GM19395 (cell line): ENCODE measurements around the gene ARHGAP6.
A peak's percentile ranks its signal among the peaks of the same experiment; 100 is the strongest.
"Not testable (repeated sequence)": the region's sequence is repeated elsewhere in the genome, so short reads cannot be mapped to it uniquely, and the experiment has no call there.

Source experiments
- ATAC-seq: cut with Tn5 transposase; IDR thresholded peaks from one replicate; pipeline ENCODE4 v1.9.1; 2021; ENCODE audit warnings: mild to moderate bottlenecking, moderate library complexity; ENCODE audit not compliant: unreplicated experiment

ARHGAP6 gene

DNA sequence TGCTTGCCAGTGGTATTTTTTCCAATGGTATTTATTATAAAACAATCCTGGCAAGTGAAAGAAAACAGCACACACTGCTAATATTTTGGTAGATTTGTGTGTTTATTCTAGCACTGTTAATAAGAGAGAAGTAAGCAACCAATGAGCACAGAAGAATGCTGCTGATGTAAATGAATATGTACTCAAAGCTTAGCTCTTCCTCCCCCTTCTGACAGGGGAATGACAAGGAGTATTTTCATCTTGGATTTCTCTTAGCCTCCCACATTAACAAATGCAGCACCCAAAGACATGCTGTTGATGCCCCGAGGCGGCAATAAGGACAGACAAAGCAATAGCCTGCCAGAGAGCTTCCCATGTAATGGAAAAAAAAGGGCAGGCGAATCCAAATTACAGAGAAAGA, 18.6 kb downstream of the ARHGAP6 start:
- ATAC-seq: no peak

DNA sequence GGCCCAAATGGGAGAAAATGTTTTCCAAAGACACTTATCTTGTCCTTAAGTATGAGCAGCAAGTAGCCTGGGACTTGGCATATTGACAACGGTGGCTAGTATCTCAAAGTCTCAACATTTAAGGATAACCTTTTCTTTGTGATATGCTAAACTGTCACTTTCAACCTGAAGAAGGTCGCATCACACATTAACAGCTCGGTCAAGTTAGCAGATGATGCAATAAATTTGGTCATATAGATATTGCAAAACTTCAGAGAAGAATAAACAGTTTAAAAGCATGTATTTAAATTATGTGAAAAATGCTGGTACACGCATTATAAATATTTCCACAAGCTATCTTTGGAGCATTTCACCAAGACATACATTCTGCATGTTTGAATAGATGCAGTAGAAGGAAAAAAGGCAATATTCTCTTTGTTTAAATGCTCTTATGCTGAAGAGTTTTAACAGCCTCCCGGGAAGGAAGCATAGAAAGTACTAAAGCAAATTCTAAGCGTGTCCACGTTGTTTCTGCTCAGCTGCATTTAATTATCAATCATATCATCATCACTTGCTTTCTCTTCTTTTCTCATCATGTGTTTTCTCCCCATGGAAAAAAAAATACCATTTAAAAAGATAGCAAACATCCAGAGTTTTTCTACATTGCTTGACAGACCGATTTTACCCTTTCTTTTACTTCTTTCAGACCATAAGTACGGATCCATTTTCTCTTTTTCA, 24.2 kb downstream of the ARHGAP6 start:
- ATAC-seq: no peak

- ATAC-seq: no peak
Measured at GRCh38 chrX:11640089-11640488, 25.6 kb downstream of the ARHGAP6 start.

DNA sequence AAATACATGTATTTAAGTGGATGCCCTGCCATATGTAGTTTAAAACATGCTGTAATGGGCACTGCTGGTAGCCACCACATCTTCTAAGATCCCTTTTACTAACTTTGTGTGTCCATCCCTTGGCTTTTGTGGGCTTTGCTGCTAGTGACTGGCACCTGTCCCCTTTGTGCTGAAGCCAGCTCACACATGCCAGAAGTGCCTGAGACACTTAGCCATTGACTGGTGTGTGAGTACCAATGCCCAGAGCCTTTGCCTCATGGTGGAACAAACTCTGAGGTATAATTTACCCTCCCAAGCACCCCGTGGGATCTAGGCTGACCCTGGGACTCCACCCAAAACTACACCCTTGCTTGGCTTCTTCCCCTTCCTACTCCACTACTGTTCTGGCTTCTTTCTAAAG, 33.0 kb downstream of the ARHGAP6 start:
- ATAC-seq: no peak

- ATAC-seq: peak; percentile 86
Measured at GRCh38 chrX:11629593-11630211, 36.0 kb downstream of the ARHGAP6 start.

DNA sequence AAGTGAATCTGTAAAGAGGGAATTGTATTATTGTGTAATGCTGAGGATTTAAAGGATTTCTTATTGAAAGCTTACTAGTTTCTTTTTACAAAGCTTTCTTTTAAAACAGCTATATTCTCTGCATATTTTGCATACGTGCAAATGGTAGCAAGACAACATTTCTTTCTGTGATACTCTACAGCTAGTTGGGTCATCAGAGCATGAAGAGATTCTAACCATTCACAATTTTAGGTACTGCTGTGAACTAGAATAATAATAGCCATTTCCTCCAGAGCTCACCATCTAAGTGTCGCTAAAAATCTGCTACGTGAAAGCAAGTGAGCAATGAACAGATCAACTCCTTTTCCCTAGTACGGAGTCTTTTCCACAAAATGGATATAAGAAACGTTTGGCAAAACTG, 37.3 kb downstream of the ARHGAP6 start:
- no peak for ATAC-seq

- no peak for ATAC-seq
Measured at GRCh38 chrX:11626351-11626750, 39.4 kb downstream of the ARHGAP6 start.

GRCh38 chrX:11619441-11619840, 46.3 kb downstream of the ARHGAP6 start:
- no peak for ATAC-seq

DNA sequence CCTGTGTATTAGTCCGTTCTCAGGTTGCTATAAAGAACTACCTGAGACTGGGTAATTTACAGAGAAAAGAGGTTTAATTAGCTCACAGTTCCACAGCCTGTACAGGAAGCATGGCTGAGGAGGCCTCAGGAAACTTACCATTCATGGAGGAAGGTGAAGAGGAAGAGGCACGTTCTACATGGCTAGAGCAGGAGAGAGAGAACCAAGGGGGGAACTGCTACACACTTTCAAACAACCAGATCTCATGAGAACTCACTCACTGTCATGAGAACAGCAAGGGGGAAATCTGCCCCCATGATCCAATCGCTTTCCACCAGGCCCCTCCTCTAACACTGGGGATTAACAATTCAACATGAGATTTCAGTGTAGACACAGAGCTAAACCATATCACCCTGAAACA, 51.5 kb downstream of the ARHGAP6 start:
- not testable (repeated sequence) for ATAC-seq

DNA sequence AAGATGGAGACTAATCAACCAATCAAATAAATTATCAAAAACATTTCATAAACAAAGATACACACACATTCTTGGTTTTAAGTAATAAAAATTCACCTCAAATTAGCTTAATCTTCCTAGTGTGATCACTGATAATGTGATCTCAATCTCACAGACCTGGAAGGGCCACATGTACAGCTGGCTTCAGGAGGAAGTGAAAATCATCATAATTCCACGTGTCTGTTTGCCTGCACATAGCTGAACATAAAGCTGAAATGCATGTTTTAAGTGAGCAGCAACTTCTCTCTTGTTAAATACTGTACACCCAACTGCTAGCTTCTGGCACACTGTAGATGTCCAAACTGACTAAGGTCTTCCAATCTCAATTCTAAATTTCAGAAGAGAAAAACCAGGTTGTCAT, 53.8 kb downstream of the ARHGAP6 start:
- ATAC-seq: no peak

- ATAC-seq: no peak
Measured at GRCh38 chrX:11611161-11611560, 54.6 kb downstream of the ARHGAP6 start.

DNA sequence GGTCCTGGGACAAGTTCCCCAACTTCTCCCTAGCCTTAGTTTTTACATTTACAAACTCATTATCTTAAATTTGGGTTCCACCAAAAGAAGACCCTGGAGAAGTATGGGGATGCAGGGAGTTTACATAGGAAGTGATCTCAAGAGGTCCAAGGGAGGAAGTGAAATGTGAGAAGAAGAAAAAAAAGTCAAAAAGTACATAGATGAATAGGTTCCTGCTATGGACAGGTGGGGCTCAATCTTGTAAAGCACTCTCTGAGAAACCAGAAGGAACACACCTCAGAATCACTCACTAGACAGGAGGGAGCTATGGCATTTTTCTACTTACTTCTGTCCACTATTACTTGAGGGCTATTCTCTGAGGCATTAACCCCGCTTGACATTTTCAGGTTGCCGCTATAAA, 56.6 kb downstream of the ARHGAP6 start:
- peak; percentile 70 for ATAC-seq

DNA sequence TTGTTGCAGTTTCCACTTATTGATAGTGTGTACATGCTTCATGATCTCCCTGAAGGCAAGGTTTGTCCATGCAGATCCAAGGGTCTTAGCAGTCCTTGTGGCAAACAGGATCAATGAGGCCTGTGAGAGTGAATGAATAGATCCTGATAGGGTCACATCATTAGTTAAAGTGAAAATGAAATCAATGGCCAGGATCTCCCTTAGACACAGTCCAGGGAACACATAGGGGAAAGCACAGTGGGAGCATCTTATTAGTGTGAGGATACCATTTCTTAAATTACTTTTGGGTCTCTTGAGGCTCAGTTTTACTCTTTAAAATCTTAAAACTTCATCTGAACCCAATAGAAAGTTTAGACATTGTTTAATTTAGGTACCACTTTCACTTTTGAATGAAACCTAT, 59.3 kb downstream of the ARHGAP6 start:
- no peak for ATAC-seq

GRCh38 chrX:11600578-11600977, 65.1 kb downstream of the ARHGAP6 start:
- ATAC-seq: no peak

- no peak for ATAC-seq
Measured at GRCh38 chrX:11597479-11597878, 68.2 kb downstream of the ARHGAP6 start.

GRCh38 chrX:11591723-11592346, 73.9 kb downstream of the ARHGAP6 start:
- ATAC-seq: no peak

GRCh38 chrX:11589641-11590040, 76.1 kb downstream of the ARHGAP6 start:
- no peak for ATAC-seq

GRCh38 chrX:11588097-11588496, 77.6 kb downstream of the ARHGAP6 start:
- no peak for ATAC-seq

DNA sequence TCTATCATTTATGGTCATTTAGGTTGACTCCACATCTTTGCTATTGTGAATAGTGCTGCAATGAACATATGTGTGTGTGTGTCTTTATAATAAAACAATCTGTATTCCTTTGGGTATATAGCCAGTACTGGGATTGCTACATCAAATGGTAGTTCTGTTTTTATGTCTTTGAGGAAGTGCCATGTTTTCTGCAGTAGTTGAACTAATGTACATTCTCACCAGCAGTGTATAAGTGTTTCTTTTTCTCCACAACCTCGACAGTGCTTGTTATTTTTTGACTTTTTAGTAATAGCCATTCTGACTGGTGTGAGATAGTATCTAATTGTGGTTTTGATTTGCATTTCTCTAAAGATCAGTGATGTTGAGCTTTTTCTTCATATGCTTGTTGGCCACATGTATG, 80.5 kb downstream of the ARHGAP6 start:
- ATAC-seq: no peak

DNA sequence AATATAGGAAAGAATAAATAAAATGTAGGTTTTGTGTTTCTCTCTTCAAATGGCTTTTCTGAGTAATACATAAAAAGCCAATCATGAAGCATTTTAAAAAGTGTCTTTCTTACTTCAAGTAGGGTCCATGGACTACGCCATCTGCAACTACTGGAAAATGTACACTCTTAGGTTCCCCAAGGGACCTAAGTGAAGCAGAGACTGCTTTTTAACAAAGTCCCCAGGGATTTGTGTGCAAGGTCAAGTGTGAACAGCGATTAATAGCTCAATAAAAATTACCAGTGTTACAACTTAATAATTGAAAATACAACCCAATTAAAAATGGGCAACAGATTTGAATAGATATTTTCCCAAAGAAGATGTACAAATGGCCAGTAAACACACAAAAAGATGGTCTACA, 84.9 kb downstream of the ARHGAP6 start:
- no peak for ATAC-seq

- ATAC-seq: no peak
Measured at GRCh38 chrX:11579636-11580600, 85.8 kb downstream of the ARHGAP6 start.
